ENCODE measurements around the gene SPTBN2.

The SPTBN2 gene

GRCh38 chr11:66701432-66702240, 27.4 kb downstream of the SPTBN2 start:
- DNase-seq, result no peak

GRCh38 chr11:66700742-66701141, 28.3 kb downstream of the SPTBN2 start:
- no peak for DNase-seq

- DNase-seq, result no peak
These were observed 28.7 kb downstream of the SPTBN2 start for GRCh38 chr11:66700337-66700736.

- no peak for DNase-seq
These were observed 30.5 kb downstream of the SPTBN2 start for GRCh38 chr11:66698491-66698890.

- no peak for DNase-seq
These were observed 31.0 kb downstream of the SPTBN2 start for GRCh38 chr11:66697988-66698387.

- DNase-seq, result no peak
These were observed 32.9 kb downstream of the SPTBN2 start for GRCh38 chr11:66696146-66696545.

- DNase-seq, result peak; percentile 96 to 98 (median 98)
These were observed 34.2 kb downstream of the SPTBN2 start for GRCh38 chr11:66694732-66695207.

- DNase-seq, result no peak
These were observed 35.0 kb downstream of the SPTBN2 start for GRCh38 chr11:66694056-66694410.

- DNase-seq, result no peak
These were observed 35.5 kb downstream of the SPTBN2 start for GRCh38 chr11:66693356-66694055.

GRCh38 chr11:66692871-66693331, 36.1 kb downstream of the SPTBN2 start:
- no peak for DNase-seq

GRCh38 chr11:66692446-66692845, 36.6 kb downstream of the SPTBN2 start:
- DNase-seq, result no peak

GRCh38 chr11:66691311-66691980, 37.6 kb downstream of the SPTBN2 start:
- DNase-seq, result no peak

- DNase-seq, result no peak
These were observed 39.1 kb downstream of the SPTBN2 start for GRCh38 chr11:66689661-66690590.

GRCh38 chr11:66688561-66689534, 40.2 kb downstream of the SPTBN2 start:
- DNase-seq, result no peak

GRCh38 chr11:66687831-66688281, 41.2 kb downstream of the SPTBN2 start:
- DNase-seq, result no peak

GRCh38 chr11:66686801-66687750, 41.9 kb downstream of the SPTBN2 start:
- no peak for DNase-seq

- no peak for DNase-seq
These were observed 42.8 kb downstream of the SPTBN2 start for GRCh38 chr11:66686100-66686785.

- no peak for DNase-seq
These were observed 43.5 kb downstream of the SPTBN2 start for GRCh38 chr11:66685276-66686099.
